ENCODE data around the gene ANKMY1.

Gene ANKMY1

GRCh38 chr2:240519396-240520129 is 38.2 kb downstream of the ANKMY1 start:
- DNase-seq, result no peak

- DNase-seq, result no peak
Observed at GRCh38 chr2:240518981-240519380, 38.8 kb downstream of the ANKMY1 start.

- DNase-seq, result no peak
Observed at GRCh38 chr2:240517342-240517741, 40.4 kb downstream of the ANKMY1 start.

- no peak for DNase-seq
Observed at GRCh38 chr2:240514631-240515030, 43.2 kb downstream of the ANKMY1 start.

- DNase-seq, result peak; percentile 72
Observed at GRCh38 chr2:240513549-240514287, 44.1 kb downstream of the ANKMY1 start.

GRCh38 chr2:240512666-240513535 is 44.9 kb downstream of the ANKMY1 start:
- DNase-seq, result no peak

- DNase-seq, result no peak
Observed at GRCh38 chr2:240512109-240512485, 45.7 kb downstream of the ANKMY1 start.

GRCh38 chr2:240511351-240512108 is 46.3 kb downstream of the ANKMY1 start:
- no peak for DNase-seq

- no peak for DNase-seq
Observed at GRCh38 chr2:240510513-240511210, 47.1 kb downstream of the ANKMY1 start.

GRCh38 chr2:240509667-240510512 is 47.9 kb downstream of the ANKMY1 start:
- no peak for DNase-seq

GRCh38 chr2:240508832-240509545 is 48.8 kb downstream of the ANKMY1 start:
- DNase-seq, result no peak

- DNase-seq, result no peak
Observed at GRCh38 chr2:240507778-240508251, 50.0 kb downstream of the ANKMY1 start.

GRCh38 chr2:240507060-240507777 is 50.6 kb downstream of the ANKMY1 start:
- no peak for DNase-seq

- no peak for DNase-seq
Observed at GRCh38 chr2:240506406-240507059, 51.3 kb downstream of the ANKMY1 start.

GRCh38 chr2:240505910-240506309 is 51.9 kb downstream of the ANKMY1 start:
- no peak for DNase-seq

- DNase-seq, result no peak
Observed at GRCh38 chr2:240503848-240504247, 53.9 kb downstream of the ANKMY1 start.

GRCh38 chr2:240503375-240503774 is 54.4 kb downstream of the ANKMY1 start:
- no peak for DNase-seq

GRCh38 chr2:240502430-240503121 is 55.2 kb downstream of the ANKMY1 start:
- DNase-seq, result no peak

All from RPMI8226 (cell line).